GM13977 (cell line): ENCODE measurements around the gene SLAMF9.
A peak's percentile ranks its signal among the peaks of the same experiment; 100 is the strongest.

Experiments used
- DNase-seq: peaks from one replicate; pipeline ENCODE4 v3.0.0; 2012; ENCODE audit warnings: low spot score
- CTCF ChIP-seq: IDR thresholded peaks from 2 replicates; pipeline ENCODE4 v1.5.1; 2012; ENCODE audit warnings: mild to moderate bottlenecking, control low read depth; ENCODE audit not compliant: insufficient read depth; ENCODE audit errors: extremely low read depth, missing control alignments
- in situ Hi-C: fragments of 300-500 bp; cut with MboI; formaldehyde crosslinking; loops from one replicate; pipeline ENCODE4 v1.12.0; 2022; ENCODE audit warnings: low sequenced_read_pairs, low pct_unique_long_range_greater_than_20kb, mixed read lengths, inconsistent platforms; ENCODE audit not compliant: unreplicated experiment

Gene SLAMF9

GRCh38 chr1:159927211-159927848, 26.7 kb downstream of the SLAMF9 start:
- in situ Hi-C loops = no loop called here
- no peak for TF ChIP-seq CTCF
- no peak for DNase-seq

- DNase-seq = peak; percentile 65
- no peak for TF ChIP-seq CTCF
- in situ Hi-C loops = no loop called here
These were observed 28.3 kb downstream of the SLAMF9 start for GRCh38 chr1:159925719-159926078.

- peak; percentile 95 for DNase-seq
- in situ Hi-C loops = no loop called here
These were observed 29.0 kb downstream of the SLAMF9 start, which contains the start of gene TAGLN2 for GRCh38 chr1:159924791-159925718. TAGLN2 (minus strand) TSS chr1:159925507; CDS start chr1:159920509, 4,998 bp downstream.

GRCh38 chr1:159924025-159924790, 29.8 kb downstream of the SLAMF9 start:
- TF ChIP-seq CTCF = no peak
- in situ Hi-C loops = no loop called here
- peak; percentile 87 for DNase-seq

More at GRCh38 chr1:159924791-159925718, 29.0 kb downstream of the SLAMF9 start, which contains the start of gene TAGLN2:
- TF ChIP-seq CTCF = peak; percentile 5

- in situ Hi-C loops = no loop called here
- no peak for TF ChIP-seq CTCF
These were observed 30.6 kb downstream of the SLAMF9 start for GRCh38 chr1:159923203-159924024.

More at GRCh38 chr1:159923203-159924024, 30.6 kb downstream of the SLAMF9 start:
- peak; percentile 85 for DNase-seq
